Natural killer cell (primary cell): ENCODE measurements around the gene ATF7. TPM values are rescaled to one million over a fixed set of nuclear protein-coding genes. Genes with fewer than 3 reads are reported as not detected.
"Not testable (repeated sequence)": the region's sequence is repeated elsewhere in the genome, so short reads cannot be mapped to it uniquely, and the experiment has no call there.

Source experiments
- ATAC-seq, 3 donors: fragments of 150-1000 bp in 2 of 3; fragments of 200-7000 bp in 1 of 3; cut with Tn5 transposase; 1 replicate in 1 of 3; 2 replicates in 2 of 3; pipeline ENCODE4 v1.10.0; 2021; ENCODE audit warnings: mild to moderate bottlenecking in 2 of 3, moderate library complexity in 2 of 3
- DNase-seq, 2 donors: peaks; one replicate each; pipeline versions ENCODE4 v3.0.0 to v3.0.0-alpha.2; 2013 to 2021; ENCODE audit warnings: mixed read lengths in 1 of 2
- H3K27ac ChIP-seq: one replicate; pipeline ENCODE4 v1.5.1; 2013; ENCODE audit warnings: mild to moderate bottlenecking, low read length
- H3K27me3 ChIP-seq: one replicate; pipeline ENCODE4 v1.6.1; 2013; ENCODE audit warnings: low read length; ENCODE audit not compliant: control insufficient read depth, insufficient read depth
- H3K36me3 ChIP-seq: one replicate; pipeline ENCODE4 v1.6.1; 2013; ENCODE audit warnings: low read length; ENCODE audit not compliant: control insufficient read depth, insufficient read depth
- H3K4me1 ChIP-seq: one replicate; pipeline ENCODE4 v1.6.1; 2013; ENCODE audit warnings: low read length; ENCODE audit not compliant: control insufficient read depth, insufficient read depth
- H3K4me3 ChIP-seq: one replicate; pipeline ENCODE4 v1.5.1; 2013; ENCODE audit warnings: low read length
- H3K9me3 ChIP-seq: one replicate; pipeline ENCODE4 v1.6.1; 2013; ENCODE audit warnings: low read length; ENCODE audit not compliant: control insufficient read depth, insufficient read depth
- H3K27ac Mint-ChIP-seq, 2 donors: one replicate each; pipeline ENCODE4 v1.8.0; 2022; ENCODE audit warnings: mild to moderate bottlenecking in 2 of 2, mixed read lengths in 2 of 2, moderate library complexity in 1 of 2
- H3K27me3 Mint-ChIP-seq, 2 donors: one replicate each; pipeline ENCODE4 v1.8.0; 2022; ENCODE audit warnings: low read depth in 2 of 2, mixed read lengths in 2 of 2
- H3K36me3 Mint-ChIP-seq: one replicate; pipeline ENCODE4 v1.8.0; 2022; ENCODE audit warnings: mixed read lengths
- H3K4me1 Mint-ChIP-seq, 2 donors: one replicate each; pipeline ENCODE4 v1.8.0; 2022; ENCODE audit warnings: mixed read lengths in 2 of 2
- H3K4me3 Mint-ChIP-seq: one replicate; pipeline ENCODE4 v1.8.0; 2022; ENCODE audit warnings: mild to moderate bottlenecking, moderate library complexity, mixed read lengths
- H3K9me3 Mint-ChIP-seq, 2 donors: one replicate each; pipeline ENCODE4 v1.8.0; 2022; ENCODE audit warnings: mixed read lengths in 2 of 2
- WGBS: methylation state at CpG from one replicate; pipeline ENCODE4 v1.1.7; 2013; ENCODE audit warnings: missing lambda C conversion rate; ENCODE audit not compliant: insufficient coverage; 5-methylcytosine and 5-hydroxymethylcytosine counted together
- intact Hi-C: fragments of 100-400 bp; cut with micrococcal nuclease; formaldehyde crosslinking; loops from one replicate; pipeline ENCODE4 v1.14.2; 2022
- total RNA-seq, 4 donors: library from RNA; stranded (reverse); fragments of 120-200 nt in 1 of 4; gene quantifications; one replicate each; pipeline versions ENCODE4 v1.2.3 to v1.2.4, GENCODE V29; 2013 to 2022
- TF ChIP-seq, protein P1 (sequence below): fragments of 200-600 bp; IDR thresholded peaks from one replicate; pipeline ENCODE4 v1.8.0; 2022; ENCODE audit warnings: antibody characterized with exemption

The ATF7 gene
- total RNA-seq, 3 donors from 2014 or later (not counting 1 experiment from before 2014, with no cell fraction given): 32.3 to 42.3 (median 34.9) TPM

- ATAC-seq (peak in 1 of 3 donors; percentile 9), DNase-seq (no peak)
- Histone ChIP-seq H3K27ac (no peak overlapping the region), H3K4me1 (peaks cover 14% of the 10 kb centered on the region), H3K36me3 (peaks cover 80% of the 10 kb centered on the region), H3K27me3 (no peaks in the 10 kb centered on the region), H3K4me3 (no peak overlapping the region), H3K9me3 (no peaks in the 10 kb centered on the region)
- Mint-ChIP-seq H3K36me3 (peaks cover 10% of the 10 kb centered on the region), H3K27ac (peak overlapping the region; percentile 69 to 80), H3K4me1 (peaks cover 11 to 26% of the 10 kb centered on the region in 2 donors), H3K9me3 (no peaks in the 10 kb centered on the region), H3K27me3 (no peaks in the 10 kb centered on the region), H3K4me3 (no peak overlapping the region)
- 96% methylated on average over 17 of the region's 18 CpGs for WGBS
- TF ChIP-seq, protein P1, sequence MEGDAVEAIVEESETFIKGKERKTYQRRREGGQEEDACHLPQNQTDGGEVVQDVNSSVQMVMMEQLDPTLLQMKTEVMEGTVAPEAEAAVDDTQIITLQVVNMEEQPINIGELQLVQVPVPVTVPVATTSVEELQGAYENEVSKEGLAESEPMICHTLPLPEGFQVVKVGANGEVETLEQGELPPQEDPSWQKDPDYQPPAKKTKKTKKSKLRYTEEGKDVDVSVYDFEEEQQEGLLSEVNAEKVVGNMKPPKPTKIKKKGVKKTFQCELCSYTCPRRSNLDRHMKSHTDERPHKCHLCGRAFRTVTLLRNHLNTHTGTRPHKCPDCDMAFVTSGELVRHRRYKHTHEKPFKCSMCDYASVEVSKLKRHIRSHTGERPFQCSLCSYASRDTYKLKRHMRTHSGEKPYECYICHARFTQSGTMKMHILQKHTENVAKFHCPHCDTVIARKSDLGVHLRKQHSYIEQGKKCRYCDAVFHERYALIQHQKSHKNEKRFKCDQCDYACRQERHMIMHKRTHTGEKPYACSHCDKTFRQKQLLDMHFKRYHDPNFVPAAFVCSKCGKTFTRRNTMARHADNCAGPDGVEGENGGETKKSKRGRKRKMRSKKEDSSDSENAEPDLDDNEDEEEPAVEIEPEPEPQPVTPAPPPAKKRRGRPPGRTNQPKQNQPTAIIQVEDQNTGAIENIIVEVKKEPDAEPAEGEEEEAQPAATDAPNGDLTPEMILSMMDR: no peak
- intact Hi-C loops: no loop called here
Observed at GRCh38 chr12:53482626-53483168, 143.5 kb downstream of the ATF7 start.

DNA sequence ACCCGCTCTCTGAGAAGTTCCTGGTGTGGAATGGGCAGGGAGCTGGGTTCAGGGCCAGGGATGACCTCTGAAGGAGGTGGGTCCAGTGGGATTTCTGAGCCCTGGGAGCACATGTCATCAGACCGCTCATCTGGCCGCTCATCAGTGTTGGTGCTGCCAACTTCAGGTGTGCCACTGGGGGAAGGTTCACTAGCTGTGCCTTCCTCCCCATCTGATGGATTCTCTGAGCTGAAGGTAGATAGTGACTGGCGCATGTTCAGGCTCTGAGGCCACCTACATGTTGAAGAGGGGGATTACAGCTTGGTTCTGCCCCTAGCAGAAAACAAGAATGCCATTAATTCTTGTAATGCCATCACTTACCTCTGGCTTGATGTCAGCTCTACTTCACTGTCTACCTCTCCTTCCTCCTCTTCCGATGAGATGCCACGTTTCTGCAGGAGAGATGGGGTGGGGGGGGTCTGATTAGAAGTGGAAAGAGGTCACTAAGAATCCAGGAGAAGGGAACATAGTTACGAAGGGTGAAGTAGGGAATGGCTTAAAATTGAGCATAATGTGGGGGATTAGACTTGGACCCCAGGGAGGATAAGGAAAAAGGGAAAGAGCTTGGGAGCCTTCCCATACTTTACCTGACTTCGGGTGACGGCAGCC is 144.1 kb downstream of the ATF7 start:
- WGBS: 97% methylated on average over 8 of the region's 9 CpGs
- Mint-ChIP-seq H3K36me3 (peaks cover 10% of the 10 kb centered on the region), H3K27ac (peak overlapping the region; percentile 58 to 64), H3K4me3 (no peak overlapping the region), H3K9me3 (no peaks in the 10 kb centered on the region), H3K4me1 (peaks cover 11 to 25% of the 10 kb centered on the region in 2 donors), H3K27me3 (no peaks in the 10 kb centered on the region)
- Histone ChIP-seq H3K27me3 (no peaks in the 10 kb centered on the region), H3K9me3 (no peaks in the 10 kb centered on the region), H3K27ac (no peak overlapping the region), H3K36me3 (peaks cover 82% of the 10 kb centered on the region), H3K4me1 (peaks cover 13% of the 10 kb centered on the region), H3K4me3 (no peak overlapping the region)
- intact Hi-C loops: no loop called here
- ATAC-seq (peak in 2 of 3 donors; percentile 40 to 62), DNase-seq (peak in 1 of 2 donors; percentile 50)
- TF ChIP-seq, protein P1: no peak

GRCh38 chr12:53481458-53481857 is 144.7 kb downstream of the ATF7 start:
- H3K4me3 Mint-ChIP-seq, intact Hi-C loops, H3K4me1 ChIP-seq, DNase-seq, H3K27me3 ChIP-seq, H3K27me3 Mint-ChIP-seq, H3K27ac ChIP-seq, H3K36me3 Mint-ChIP-seq, H3K9me3 Mint-ChIP-seq, H3K4me3 ChIP-seq, ATAC-seq, H3K9me3 ChIP-seq: not testable (repeated sequence)
- Mint-ChIP-seq H3K4me1 (peaks cover 16 to 28% of the 10 kb centered on the region in 2 donors), H3K27ac (peak overlapping the region; percentile 58 to 64)
- H3K36me3 ChIP-seq: peaks cover 84% of the 10 kb centered on the region
- 91% methylated on average over 6 of the region's 6 CpGs for WGBS

GRCh38 chr12:53480491-53481442 is 145.4 kb downstream of the ATF7 start:
- Histone ChIP-seq H3K36me3 (peaks cover 84% of the 10 kb centered on the region), H3K9me3 (no peaks in the 10 kb centered on the region), H3K4me1 (no peaks in the 10 kb centered on the region), H3K4me3 (no peak overlapping the region), H3K27ac (no peak overlapping the region), H3K27me3 (no peaks in the 10 kb centered on the region)
- TF ChIP-seq, protein P1: no peak
- Mint-ChIP-seq H3K27ac (peak overlapping the region in 1 of 2 donors; percentile 31), H3K27me3 (no peaks in the 10 kb centered on the region), H3K4me3 (no peak overlapping the region), H3K9me3 (no peaks in the 10 kb centered on the region), H3K4me1 (peaks cover 22 to 31% of the 10 kb centered on the region in 2 donors), H3K36me3 (peaks cover 10% of the 10 kb centered on the region)
- no peak for DNase-seq
- 87% methylated on average over 7 of the region's 12 CpGs for WGBS
- no peak for ATAC-seq
- intact Hi-C loops: no loop called here
